RWPE2 (cell line): ENCODE data around the gene SHOC2.
A peak's percentile ranks its signal among the peaks of the same experiment; 100 is the strongest.

Experiments used
- ATAC-seq: fragments of 200-7000 bp; cut with Tn5 transposase; 3 replicates; pipeline ENCODE4 v1.9.1; 2021; ENCODE audit warnings: low read depth
- DNase-seq: peaks from one replicate; pipeline ENCODE4 v3.0.0-alpha.2; 2020; ENCODE audit warnings: low spot score
- H3K27ac ChIP-seq: fragments of 450-650 bp; 2 replicates; pipeline ENCODE4 v1.5.1; 2017; ENCODE audit warnings: mild to moderate bottlenecking; ENCODE audit not compliant: poor library complexity, severe bottlenecking
- H3K27me3 ChIP-seq: fragments of 250-450 bp; sonication (Bioruptor Pico); 2 replicates; pipeline ENCODE4 v1.5.1; 2021; ENCODE audit warnings: mild to moderate bottlenecking, moderate library complexity; ENCODE audit not compliant: insufficient read depth, poor library complexity, severe bottlenecking
- H3K36me3 ChIP-seq: fragments of 250-450 bp; sonication (Bioruptor Pico); 2 replicates; pipeline ENCODE4 v1.5.1; 2020; ENCODE audit warnings: low read depth, mild to moderate bottlenecking, moderate library complexity
- H3K4me1 ChIP-seq: fragments of 250-450 bp; sonication (Bioruptor Pico); 2 replicates; pipeline ENCODE4 v1.5.1; 2021; ENCODE audit warnings: mild to moderate bottlenecking, moderate library complexity; ENCODE audit not compliant: insufficient read depth, poor library complexity, severe bottlenecking
- H3K4me3 ChIP-seq: fragments of 250-450 bp; sonication (Bioruptor Pico); 2 replicates; pipeline ENCODE4 v1.5.1; 2021; ENCODE audit warnings: mild to moderate bottlenecking, moderate library complexity; ENCODE audit not compliant: severe bottlenecking
- H3K9me3 ChIP-seq: fragments of 250-450 bp; sonication (Bioruptor Pico); 2 replicates; pipeline ENCODE4 v1.5.1; 2021; ENCODE audit warnings: mild to moderate bottlenecking, moderate library complexity; ENCODE audit not compliant: severe bottlenecking
- CTCF ChIP-seq: fragments of 450-650 bp; IDR thresholded peaks from one replicate; pipeline ENCODE4 v1.5.1; 2017; ENCODE audit warnings: mild to moderate bottlenecking, moderate library complexity; ENCODE audit not compliant: poor library complexity, severe bottlenecking

Gene SHOC2

GRCh38 chr10:110989016-110989415, 69.6 kb downstream of the SHOC2 start:
- Histone ChIP-seq H3K27ac (peak overlapping the region; percentile 68), H3K4me1 (peaks cover 41% of the 10 kb centered on the region), H3K4me3 (no peak overlapping the region), H3K27me3 (no peaks in the 10 kb centered on the region), H3K36me3 (peaks cover 5% of the 10 kb centered on the region; the same call in 1 of the 2 replicates), H3K9me3 (no peaks in the 10 kb centered on the region)
- no peak for TF ChIP-seq CTCF
- ATAC-seq (peak; percentile 85), DNase-seq (no peak)

DNA sequence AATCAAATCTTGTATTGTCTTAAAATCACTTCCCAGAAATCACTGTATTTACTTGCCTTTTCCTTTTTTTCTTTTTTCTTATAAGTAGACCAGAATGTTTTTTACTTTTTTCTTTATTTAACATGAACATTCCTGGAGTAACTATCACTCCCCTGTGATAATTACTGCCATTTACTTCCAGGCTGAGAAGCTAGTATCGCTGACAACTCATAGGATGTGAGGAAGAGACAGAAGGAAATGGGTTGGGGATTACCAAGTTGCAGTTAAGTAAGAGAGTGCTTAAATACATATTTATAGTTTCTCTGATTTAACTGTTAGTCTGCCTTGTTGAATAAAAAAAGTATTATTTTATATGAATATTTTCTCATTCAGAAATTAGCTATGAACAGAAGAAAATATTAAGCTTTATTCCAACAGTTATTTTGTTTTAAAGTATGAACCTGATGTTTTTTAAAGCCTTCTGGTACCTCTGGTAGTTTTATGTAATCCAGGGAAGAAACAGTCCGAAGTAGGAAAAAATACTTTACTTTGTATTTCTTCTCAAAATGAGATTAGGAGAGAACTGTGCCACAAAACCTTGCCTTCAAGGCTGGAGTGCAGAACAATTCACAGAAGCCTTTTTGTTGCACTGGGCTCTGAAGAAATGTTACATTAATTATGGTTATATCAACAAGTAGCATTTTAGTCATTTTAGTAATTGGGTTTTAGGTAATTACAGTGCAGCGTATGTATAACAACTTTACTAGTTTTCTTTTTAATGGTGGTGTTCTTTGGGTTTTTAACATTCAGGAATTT, 72.8 kb downstream of the SHOC2 start:
- peaks cover 2% of the 10 kb centered on the region for H3K9me3 ChIP-seq
- no peak for TF ChIP-seq CTCF
- H3K36me3 ChIP-seq: no peaks in the 10 kb centered on the region; the same call in 1 of the 2 replicates

GRCh38 chr10:110993024-110993693, 73.8 kb downstream of the SHOC2 start:
- ATAC-seq: peak; percentile 81
- peaks cover 2% of the 10 kb centered on the region for H3K9me3 ChIP-seq
- DNase-seq: no peak
- H3K27ac ChIP-seq: peak overlapping the region; percentile 10
- H3K4me1 ChIP-seq: peaks cover 26% of the 10 kb centered on the region
- H3K27me3 ChIP-seq: no peaks in the 10 kb centered on the region
- TF ChIP-seq CTCF: no peak
- H3K4me3 ChIP-seq: no peak overlapping the region
- no peaks in the 10 kb centered on the region for H3K36me3 ChIP-seq

More for the DNA sequence above, 72.8 kb downstream of the SHOC2 start:
- no peak for ATAC-seq
- peak overlapping the region; percentile 10 for H3K27ac ChIP-seq
- H3K27me3 ChIP-seq: no peaks in the 10 kb centered on the region
- peaks cover 32% of the 10 kb centered on the region for H3K4me1 ChIP-seq
- no peak overlapping the region for H3K4me3 ChIP-seq
- DNase-seq: no peak

DNA sequence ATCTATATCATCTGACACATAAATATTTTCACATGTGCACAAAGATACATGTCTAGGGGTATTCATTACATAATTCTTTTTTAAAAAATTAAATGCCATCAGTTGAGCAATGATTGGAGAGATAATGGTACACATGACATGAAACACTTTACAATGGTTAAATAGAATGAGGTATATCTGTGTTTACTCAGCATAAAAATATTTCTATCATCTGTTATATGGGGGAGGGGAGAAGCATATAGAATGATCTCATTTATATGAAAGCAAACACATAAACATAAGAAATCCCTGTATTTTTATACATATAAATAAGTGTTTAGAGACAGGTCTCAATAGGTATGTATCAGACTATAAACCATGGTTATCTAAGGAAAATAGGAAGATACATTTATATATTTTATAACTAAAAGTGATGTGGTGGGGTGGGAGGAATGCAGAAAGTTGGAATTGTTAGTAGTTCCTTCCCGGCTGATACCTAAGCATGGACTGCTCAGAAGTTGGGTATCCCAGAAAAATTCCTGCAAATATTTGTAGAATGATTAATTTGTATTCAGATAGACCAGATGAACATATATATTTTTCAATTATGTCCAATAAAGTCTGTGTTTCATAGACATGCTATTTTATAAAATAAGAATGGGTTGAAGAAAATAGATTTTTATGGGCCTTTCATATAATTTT, 75.1 kb downstream of the SHOC2 start:
- Histone ChIP-seq H3K9me3 (peaks cover 2% of the 10 kb centered on the region), H3K27me3 (no peaks in the 10 kb centered on the region), H3K27ac (no peak overlapping the region), H3K4me3 (no peak overlapping the region), H3K4me1 (peaks cover 13% of the 10 kb centered on the region), H3K36me3 (no peaks in the 10 kb centered on the region)
- no peak for DNase-seq
- TF ChIP-seq CTCF: no peak
- ATAC-seq: no peak
